HG02970 (cell line): ENCODE measurements around the gene BICRAL.
"Not testable (repeated sequence)": the region's sequence is repeated elsewhere in the genome, so short reads cannot be mapped to it uniquely, and the experiment has no call there.

Experiments
- ATAC-seq: cut with Tn5 transposase; IDR thresholded peaks from one replicate; pipeline ENCODE4 v1.9.1; 2021; ENCODE audit warnings: mild to moderate bottlenecking, moderate library complexity, moderate number of reproducible peaks; ENCODE audit not compliant: unreplicated experiment, low FRiP score

BICRAL gene

DNA sequence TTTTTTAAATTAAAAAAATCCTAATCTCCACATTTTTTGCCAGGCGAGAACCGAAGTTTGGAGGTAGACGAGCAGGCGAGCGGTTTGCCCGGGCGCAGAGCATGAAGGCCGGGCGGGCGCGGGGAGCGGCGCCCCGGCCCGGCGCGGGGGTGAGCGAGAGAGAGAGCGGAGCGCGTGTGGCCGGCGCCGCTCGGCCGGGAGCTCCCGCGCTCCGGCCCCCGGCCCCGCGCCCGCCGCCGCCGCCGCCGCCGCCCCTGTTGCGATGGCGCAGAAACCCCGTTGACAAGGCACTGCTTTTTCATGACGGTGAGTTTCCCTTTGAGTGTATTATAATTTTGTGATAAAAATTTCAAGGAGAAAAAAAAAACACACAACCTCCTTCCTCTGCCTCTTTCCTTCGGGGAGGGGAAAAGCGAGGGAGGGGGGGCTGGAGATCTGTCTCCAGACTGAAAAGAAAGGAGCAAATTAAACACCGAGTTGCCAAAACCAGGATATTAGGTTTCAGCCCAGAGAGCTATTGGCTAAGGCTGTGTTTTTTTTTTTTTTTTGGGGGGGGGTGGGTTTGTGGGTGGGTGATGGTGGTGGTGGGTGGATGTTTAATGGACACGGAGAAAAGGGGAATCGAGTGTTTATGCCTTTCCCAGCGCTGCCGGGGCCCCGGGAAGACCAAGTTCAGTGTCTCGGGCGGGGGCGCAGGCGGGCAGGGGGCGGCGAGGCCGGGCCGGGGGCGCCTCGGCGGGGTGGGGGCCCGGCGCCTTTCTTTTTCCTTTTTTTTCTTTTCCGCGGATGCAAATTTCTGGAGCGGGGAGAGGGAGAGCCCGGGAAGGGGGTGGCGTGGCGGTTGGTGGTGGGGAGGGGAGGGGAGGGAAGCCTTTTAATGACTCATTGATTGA lies at the start of gene BICRAL:
TSS of gene BICRAL (plus strand) at position 257 of the 893 bp plus-strand sequence. CDS start 39,971 bp downstream, outside the sequence.
- ATAC-seq, result no peak

DNA sequence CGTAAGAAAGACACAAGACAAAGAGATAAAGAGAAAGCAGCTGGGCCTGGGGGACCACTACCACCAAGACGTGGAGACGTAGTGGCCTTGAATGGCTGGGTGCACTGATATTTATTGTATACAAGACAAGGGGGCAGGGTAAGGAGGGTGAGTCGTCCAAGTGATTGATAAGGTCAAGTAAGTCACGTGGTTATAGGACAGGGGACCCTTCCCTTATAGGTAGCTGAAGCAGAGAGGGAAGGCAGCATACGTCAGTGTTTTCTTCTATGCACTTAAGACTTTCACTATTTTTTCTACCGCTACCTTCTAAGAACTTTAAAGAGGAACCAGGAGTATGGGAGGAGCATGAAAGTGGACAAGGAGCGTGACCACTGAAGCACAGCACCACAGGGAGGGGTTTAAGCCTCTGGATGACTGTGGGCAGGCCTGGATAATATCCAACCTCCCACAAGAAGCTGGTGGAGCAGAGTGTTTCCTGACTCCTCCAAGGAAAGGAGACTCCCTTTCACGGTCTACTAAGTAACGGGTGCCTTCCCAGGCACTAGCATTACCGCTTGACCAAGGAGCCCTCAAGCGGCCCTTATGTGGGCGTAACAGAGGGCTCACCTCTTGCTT lies 47.9 kb upstream of the BICRAL start:
- ATAC-seq, result not testable (repeated sequence)

- ATAC-seq, result no peak
Measured at GRCh38 chr6:42735976-42736375, 45.9 kb upstream of the BICRAL start.

- no peak for ATAC-seq
Measured at GRCh38 chr6:42740725-42741124, 41.1 kb upstream of the BICRAL start.

DNA sequence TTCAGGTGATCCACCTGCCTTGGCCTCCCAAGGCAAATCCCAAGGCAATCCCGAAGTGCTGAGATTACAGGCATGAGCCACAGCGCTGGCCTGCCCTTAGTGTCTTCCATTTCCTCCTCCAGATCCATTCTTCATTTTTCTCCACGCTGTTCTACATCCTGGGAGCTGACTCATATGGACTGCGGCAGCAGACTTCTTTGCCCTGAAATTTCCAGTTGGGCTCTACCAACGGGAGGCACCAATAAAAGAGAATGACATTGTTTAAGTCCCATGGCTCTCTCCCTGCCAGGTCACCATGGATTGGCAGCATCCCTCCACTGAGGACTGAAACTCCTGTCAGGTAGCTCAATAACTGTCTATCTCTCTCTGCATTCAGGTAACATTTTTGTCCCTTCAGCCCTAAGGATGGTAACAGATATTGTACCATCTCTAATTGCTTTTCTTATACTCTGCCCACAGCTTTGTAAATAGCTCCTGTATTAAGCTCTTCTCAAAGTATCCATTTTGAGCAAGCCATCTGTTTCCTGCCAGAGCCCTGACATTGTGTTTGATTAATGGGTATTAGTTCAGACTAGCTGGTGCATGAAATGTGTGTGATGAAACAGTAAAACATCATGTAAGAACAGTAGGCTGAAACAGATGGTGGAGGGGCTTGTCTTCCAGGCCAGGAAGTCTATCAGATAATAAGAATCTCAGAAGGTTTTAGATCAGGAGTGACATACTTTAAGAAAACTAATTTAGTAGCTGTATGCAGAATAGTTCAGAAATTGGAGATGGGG lies 39.5 kb upstream of the BICRAL start:
- no peak for ATAC-seq

GRCh38 chr6:42744351-42744893 lies 37.4 kb upstream of the BICRAL start:
- ATAC-seq, result no peak

DNA sequence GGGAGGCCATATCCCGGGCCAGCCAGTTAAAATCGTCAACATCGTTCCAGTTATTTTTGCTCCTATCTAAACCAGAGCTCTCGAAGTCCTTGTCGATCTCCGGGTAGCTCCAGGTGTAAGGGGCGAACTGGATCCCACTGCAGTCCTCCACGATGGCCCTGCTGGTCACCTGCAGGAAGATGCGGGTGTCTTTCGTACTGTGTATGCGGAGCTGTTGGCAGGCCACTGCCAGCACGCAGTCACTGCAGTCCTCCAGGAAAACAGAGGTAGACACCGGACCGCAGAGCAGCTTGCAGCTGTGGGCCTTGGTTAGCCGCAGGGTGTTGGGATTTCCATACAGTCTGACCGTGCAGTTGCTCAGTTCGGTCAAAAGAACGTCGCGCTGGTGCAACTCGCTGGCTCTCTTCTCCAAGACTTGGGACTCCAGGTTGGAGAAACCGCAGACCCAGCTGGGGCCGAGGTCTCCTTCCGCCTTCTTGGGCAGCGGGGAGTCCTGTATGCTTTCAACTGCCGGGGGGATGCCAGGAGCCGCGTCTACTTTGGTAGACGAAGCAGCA lies 36.7 kb upstream of the BICRAL start:
- ATAC-seq, result no peak

- ATAC-seq, result peak; percentile 70
Measured at GRCh38 chr6:42745640-42746462, 36.0 kb upstream of the BICRAL start, which contains the start of gene TBCC. Gene TBCC (minus strand): TSS chr6:42746103. CDS start chr6:42746073, 30 bp downstream.

DNA sequence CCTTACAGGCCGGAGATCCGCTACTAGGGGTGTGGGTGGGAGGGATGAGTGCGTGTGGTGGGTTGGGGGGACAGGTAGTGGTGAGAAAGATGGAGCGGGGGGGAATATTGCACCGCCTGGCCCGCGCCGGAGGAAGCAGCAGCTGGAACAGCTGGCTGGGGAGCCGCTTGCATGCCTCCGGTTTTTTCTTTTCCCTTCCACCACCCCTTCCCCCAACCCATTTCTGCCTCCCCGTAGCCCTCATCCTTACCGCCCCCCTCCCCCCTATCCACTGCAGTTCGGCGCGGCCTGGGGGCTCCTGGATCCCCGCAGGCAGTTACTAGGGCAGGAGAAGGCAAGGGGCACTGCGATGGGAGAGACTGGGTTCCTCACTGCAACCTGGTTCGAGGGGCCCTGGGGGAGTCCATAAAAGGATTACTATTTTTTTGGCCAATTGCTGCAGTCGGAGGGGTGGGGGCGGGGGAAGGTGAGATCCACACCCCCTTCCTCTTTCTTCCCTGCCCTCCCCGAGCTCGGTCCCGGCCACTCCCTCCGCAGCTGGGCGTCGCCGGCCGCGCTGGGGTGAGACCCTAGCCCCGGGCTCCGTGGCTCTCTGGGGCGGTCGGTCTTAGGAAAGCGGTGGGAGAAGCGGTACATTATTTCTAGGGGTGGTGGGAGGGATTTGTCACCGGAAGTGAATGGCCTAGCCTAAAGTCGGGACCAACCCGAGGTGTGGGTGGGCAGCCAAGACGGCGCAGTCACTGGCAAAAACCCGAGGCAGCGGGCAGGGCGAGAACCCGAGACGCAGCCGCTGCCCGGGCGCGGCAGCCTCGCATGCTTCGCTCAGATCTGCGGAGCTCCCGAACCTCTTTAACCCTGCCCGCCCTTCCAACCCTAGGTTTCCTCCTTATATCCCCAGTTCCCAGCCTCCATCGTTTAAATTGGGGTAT lies 35.1 kb upstream of the BICRAL start:
- peak; percentile 49 for ATAC-seq

DNA sequence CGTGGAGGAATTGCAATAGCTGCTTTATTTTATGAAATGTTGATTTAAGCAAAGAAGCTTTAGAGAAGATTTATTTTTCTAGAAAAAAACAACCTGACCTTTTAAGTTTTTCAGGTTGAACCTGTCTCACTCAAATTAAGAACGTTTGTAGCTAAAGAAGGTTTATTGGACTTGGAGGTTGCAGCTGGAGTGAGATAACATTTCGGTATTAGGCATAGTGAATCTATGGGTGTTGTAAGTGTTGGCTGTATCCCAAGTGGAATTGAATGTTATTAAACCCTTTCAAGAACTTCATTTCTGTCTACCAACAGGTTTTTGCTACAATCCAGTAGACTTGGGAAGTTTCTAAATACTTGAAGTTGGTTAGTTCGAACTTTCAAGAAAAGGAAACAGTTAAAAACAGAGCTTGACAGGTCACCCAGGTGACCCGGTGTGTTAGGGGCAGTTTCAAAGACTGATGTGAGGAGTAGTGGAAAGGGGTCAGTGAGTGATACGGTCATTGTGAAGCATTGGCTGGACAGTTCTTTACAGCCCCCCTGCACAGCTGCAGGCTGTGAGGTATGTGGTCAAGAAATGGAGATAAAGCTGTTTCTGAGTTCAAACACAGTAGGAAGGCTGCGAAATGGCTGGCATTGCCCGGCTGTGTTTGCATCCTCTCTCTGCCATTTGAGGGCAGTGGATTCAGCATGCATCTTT lies 33.5 kb upstream of the BICRAL start:
- ATAC-seq, result no peak

DNA sequence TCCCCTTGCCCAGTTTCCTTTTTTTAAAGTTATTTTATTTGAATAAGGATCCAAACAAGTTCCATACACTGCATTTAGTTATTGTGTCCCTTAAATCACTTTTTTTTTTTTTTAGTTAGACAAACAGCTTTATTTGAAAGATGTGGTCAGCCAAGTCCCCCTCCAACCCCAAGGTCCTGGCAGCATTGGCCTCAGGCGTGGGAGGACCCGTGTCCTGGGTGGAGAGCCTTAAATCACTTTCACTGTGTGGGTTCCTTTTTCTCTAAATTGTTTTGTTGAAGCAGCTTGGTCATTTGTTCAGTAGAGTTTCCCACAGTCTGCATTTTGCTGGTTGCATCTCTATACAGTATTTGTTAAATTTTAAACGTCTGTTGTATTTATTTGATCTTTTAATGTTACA lies 30.8 kb upstream of the BICRAL start:
- no peak for ATAC-seq

GRCh38 chr6:42754759-42755158 lies 27.1 kb upstream of the BICRAL start:
- no peak for ATAC-seq

DNA sequence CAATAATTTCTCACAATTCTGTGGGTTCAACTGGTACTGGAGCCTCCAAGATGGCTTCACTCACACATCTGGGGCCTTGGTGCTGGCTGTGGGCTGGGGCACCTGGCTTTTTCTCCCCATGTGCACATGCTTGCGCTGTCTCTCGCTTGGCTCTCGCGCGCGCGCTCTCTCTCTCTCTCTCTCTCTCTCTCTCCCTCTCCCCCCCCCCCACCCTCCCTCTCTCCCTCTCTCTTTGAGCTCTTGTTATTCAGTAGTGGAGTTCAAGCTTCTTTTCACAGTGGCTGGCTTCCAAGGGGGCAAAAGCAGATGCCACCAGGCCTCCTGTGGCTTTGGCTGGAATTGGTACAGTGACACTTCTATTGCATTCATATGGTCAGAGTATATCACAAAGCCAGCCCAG lies 25.1 kb upstream of the BICRAL start:
- no peak for ATAC-seq

- no peak for ATAC-seq
Measured at GRCh38 chr6:42758756-42759430, 23.0 kb upstream of the BICRAL start.

- ATAC-seq, result no peak
Measured at GRCh38 chr6:42761287-42762067, 20.4 kb upstream of the BICRAL start.

GRCh38 chr6:42762426-42762859 lies 19.4 kb upstream of the BICRAL start:
- ATAC-seq, result no peak
